Spleen (tissue), 11 donors: ENCODE results near the gene AP5Z1. TPM values are rescaled to one million over a fixed set of nuclear protein-coding genes. Genes with fewer than 3 reads are reported as not detected.

Experiments used
- DNase-seq: peaks from one replicate; pipeline ENCODE4 v3.0.0-alpha.2; 2020
- H3K27ac ChIP-seq, 8 donors: fragments of 200-600 bp; sonication (generic) in 7 of 8; 1 replicate in 4 of 8; 2 replicates in 4 of 8; pipeline versions ENCODE4 v1.5.0 to v1.8.0; 2016 to 2021; ENCODE audit warnings: inconsistent platforms in 4 of 8, mild to moderate bottlenecking in 4 of 8, moderate library complexity in 1 of 8
- H3K27me3 ChIP-seq, 7 donors: fragments of 200-600 bp; sonication (generic) in 6 of 7; replicated peaks in 1 of 7; 1 replicate in 4 of 7; 2 replicates in 3 of 7; pipeline versions ENCODE4 v1.5.0 to v1.8.0; 2016 to 2021; ENCODE audit warnings: inconsistent platforms in 3 of 7, mild to moderate bottlenecking in 1 of 7
- H3K36me3 ChIP-seq, 6 donors: fragments of 200-600 bp; sonication (generic) in 5 of 6; 1 replicate in 4 of 6; 2 replicates in 2 of 6; pipeline versions ENCODE4 v1.5.0 to v1.8.0; 2016 to 2021; ENCODE audit warnings: inconsistent platforms in 2 of 6
- H3K4me1 ChIP-seq, 6 donors: fragments of 200-600 bp; sonication (generic) in 5 of 6; 1 replicate in 3 of 6; 2 replicates in 3 of 6; pipeline versions ENCODE4 v1.5.0 to v1.8.0; 2016 to 2021; ENCODE audit warnings: inconsistent platforms in 3 of 6
- H3K4me3 ChIP-seq, 8 donors: fragments of 200-600 bp; sonication (generic) in 7 of 8; 1 replicate in 4 of 8; 2 replicates in 4 of 8; pipeline versions ENCODE4 v1.5.0 to v1.8.0; 2016 to 2021; ENCODE audit warnings: inconsistent platforms in 4 of 8, mild to moderate bottlenecking in 4 of 8, moderate library complexity in 2 of 8
- H3K9me3 ChIP-seq, 8 donors: fragments of 200-600 bp; sonication (generic) in 7 of 8; 1 replicate in 4 of 8; 2 replicates in 4 of 8; pipeline versions ENCODE4 v1.5.0 to v1.8.0; 2016 to 2021; ENCODE audit warnings: inconsistent platforms in 4 of 8
- CTCF ChIP-seq, 11 experiments: fragments of 200-600 bp in 7 of 11; fragments of 450-650 bp in 4 of 11; sonication (generic) in 4 of 11; IDR thresholded peaks in 8 of 11; conservative IDR thresholded peaks in 3 of 11; 1 replicate in 7 of 11; 2 replicates in 4 of 11; pipeline versions ENCODE4 v1.4.0 to v1.8.0; 2016 to 2021; ENCODE audit warnings: antibody characterized with exemption in 11 of 11, inconsistent platforms in 4 of 11, mild to moderate bottlenecking in 1 of 11
- POLR2A ChIP-seq, 3 donors: fragments of 450-650 bp; IDR thresholded peaks; one replicate each; pipeline ENCODE4 v1.5.1; 2017; ENCODE audit warnings: antibody characterized with exemption in 3 of 3, mild to moderate bottlenecking in 1 of 3
- POLR2AphosphoS5 ChIP-seq, 3 donors: sonication (generic); formaldehyde crosslinking; IDR thresholded peaks; one replicate each; pipeline ENCODE4 v1.5.1; 2017; ENCODE audit warnings: antibody characterized with exemption in 3 of 3
- WGBS, 5 donors: extraction: QIAGEN DNeasy Blood & Tissue Kit in 3 of 5; methylation state at CpG; one replicate each; pipeline versions ENCODE4 v1.1.5 to v1.1.7; 2013 to 2018; 5-methylcytosine and 5-hydroxymethylcytosine counted together
- intact Hi-C: fragments of 100-400 bp; cut with DNase I; formaldehyde crosslinking; loops from one replicate; pipeline ENCODE4 v1.15.0; 2023; ENCODE audit warnings: low total_unique reads
- polyA plus RNA-seq, 3 donors: library from polyadenylated mRNA; stranded (reverse); fragments of 200-250 nt; gene quantifications; one replicate each; pipeline ENCODE4 v1.2.1, GENCODE V29; 2013
- total RNA-seq, 7 donors: library from RNA; depleted of rRNA in 3 of 7; stranded (reverse); fragments of >200 nt in 3 of 7; fragmentation: NEBNext Ultra II Directional in 4 of 7; extraction: Animal tissue kit (Norgen Biotek cat#: 25700) in 4 of 7; gene quantifications; one replicate each; pipeline versions ENCODE4 v1.1.0 to v1.2.1, GENCODE V29; 2016 to 2021
- donor health status: healthy with polysubstance abuse.
- donor health status: DM: no; HTN: no; CAD: no; lungs with moderate emphysema.
- donor health status: DM: no; HTN: no; CAD: no.
- donor health status: Bipolar disorder and iron deficiency.
- donor health status: healthy.
- donor health status: DM: no; HTN: no; CAD: no.
- donor health status: DM: yes; HTN: yes; CAD: no.

The AP5Z1 gene
- total and polyA plus RNA-seq, 10 donors: 39.3 to 156 (median 64.7) TPM

GRCh38 chr7:4836206-4836661 lies 60.8 kb downstream of the AP5Z1 start:
- intact Hi-C loops: no loop called here

GRCh38 chr7:4837041-4837802 lies 61.8 kb downstream of the AP5Z1 start:
- intact Hi-C loops: no loop called here
- Histone ChIP-seq H3K9me3 (no peaks in the 10 kb centered on the region), H3K4me1 (no peaks in the 10 kb centered on the region), H3K27ac (no peak overlapping the region), H3K36me3 (no peaks in the 10 kb centered on the region), H3K27me3 (peaks cover 0 to 3% (median 0%) of the 10 kb centered on the region in 7 donors), H3K4me3 (no peak overlapping the region)
- DNase-seq: peak; percentile 67
- WGBS, 5 donors: 67 to 74% (median 70%) methylated on average over 21 to 22 of the region's 22 CpGs
- TF ChIP-seq CTCF (IDR thresholded peaks at IDR 0.05 in 8 of 11, conservative IDR thresholded peaks at IDR 0.05 in 3 of 11) (no peak), POLR2A (IDR thresholded peaks at IDR 0.05) (no peak), POLR2AphosphoS5 (IDR thresholded peaks at IDR 0.05) (no peak)

More at GRCh38 chr7:4836206-4836661, 60.8 kb downstream of the AP5Z1 start:
- Histone ChIP-seq H3K9me3 (no peaks in the 10 kb centered on the region), H3K27ac (no peak overlapping the region), H3K27me3 (peaks cover 0 to 3% (median 0%) of the 10 kb centered on the region in 7 donors), H3K4me1 (no peaks in the 10 kb centered on the region), H3K4me3 (no peak overlapping the region), H3K36me3 (no peaks in the 10 kb centered on the region)
- 90 to 94% (median 92%) methylated on average over 21 to 30 of the region's 30 CpGs for WGBS, 5 donors
- DNase-seq: peak; percentile 70
- no peak for TF ChIP-seq POLR2AphosphoS5 (IDR thresholded peaks at IDR 0.05)
- no peak for TF ChIP-seq CTCF (IDR thresholded peaks at IDR 0.05 in 8 of 11, conservative IDR thresholded peaks at IDR 0.05 in 3 of 11)
- no peak for TF ChIP-seq POLR2A (IDR thresholded peaks at IDR 0.05)

- TF ChIP-seq CTCF (IDR thresholded peaks at IDR 0.05 in 8 of 11, conservative IDR thresholded peaks at IDR 0.05 in 3 of 11) (no peak), POLR2A (IDR thresholded peaks at IDR 0.05) (no peak), POLR2AphosphoS5 (IDR thresholded peaks at IDR 0.05) (no peak)
- intact Hi-C loops: no loop called here
- WGBS, 5 donors: 67 to 81% (median 75%) methylated on average over 26 to 30 of the region's 30 CpGs
- peak; percentile 64 for DNase-seq
- H3K9me3 ChIP-seq: no peaks in the 10 kb centered on the region
- H3K27me3 ChIP-seq: peaks cover 0 to 3% (median 0%) of the 10 kb centered on the region in 7 donors
- no peaks in the 10 kb centered on the region for H3K4me1 ChIP-seq
- H3K27ac ChIP-seq: no peak overlapping the region
- no peak overlapping the region for H3K4me3 ChIP-seq
- H3K36me3 ChIP-seq: no peaks in the 10 kb centered on the region
Observed at GRCh38 chr7:4837803-4838625, 62.6 kb downstream of the AP5Z1 start.
